ENCODE data around the gene MYOM3. TPM values are rescaled to one million over a fixed set of nuclear protein-coding genes. Genes with fewer than 3 reads are reported as not detected.

The MYOM3 gene
- total RNA-seq, 4 donors from 2014 or later: 0.17 to 0.94 (median 0.44) TPM; not detected in 1

DNA sequence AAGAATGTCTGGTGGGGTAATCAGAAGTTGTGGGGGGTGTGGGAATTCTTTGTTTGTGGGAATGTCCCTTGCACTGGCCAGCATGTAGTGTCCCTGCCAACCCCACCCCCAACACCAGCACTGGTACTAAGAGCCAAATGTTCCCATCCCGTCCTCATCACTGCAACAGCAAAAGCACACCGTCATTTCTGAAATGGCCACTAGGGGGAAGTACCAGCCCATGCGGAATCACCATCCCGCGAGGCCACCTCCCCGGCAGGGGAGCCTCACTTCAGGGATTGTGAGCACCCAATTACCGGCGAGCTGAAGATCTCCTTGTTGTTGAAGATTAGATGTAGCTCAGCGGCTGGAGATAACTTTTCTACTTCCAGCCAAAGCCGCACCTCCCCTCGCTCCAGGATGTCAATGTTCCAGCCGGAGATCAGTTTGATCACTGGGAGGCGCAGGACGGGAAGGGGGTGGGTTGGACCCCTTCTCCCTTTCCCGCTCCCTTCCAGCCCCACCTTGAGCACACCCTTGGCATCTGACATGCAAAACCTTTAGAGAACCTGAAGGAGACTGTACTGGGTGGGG, 41.0 kb downstream of the MYOM3 start:
- TF ChIP-seq, protein P1, sequence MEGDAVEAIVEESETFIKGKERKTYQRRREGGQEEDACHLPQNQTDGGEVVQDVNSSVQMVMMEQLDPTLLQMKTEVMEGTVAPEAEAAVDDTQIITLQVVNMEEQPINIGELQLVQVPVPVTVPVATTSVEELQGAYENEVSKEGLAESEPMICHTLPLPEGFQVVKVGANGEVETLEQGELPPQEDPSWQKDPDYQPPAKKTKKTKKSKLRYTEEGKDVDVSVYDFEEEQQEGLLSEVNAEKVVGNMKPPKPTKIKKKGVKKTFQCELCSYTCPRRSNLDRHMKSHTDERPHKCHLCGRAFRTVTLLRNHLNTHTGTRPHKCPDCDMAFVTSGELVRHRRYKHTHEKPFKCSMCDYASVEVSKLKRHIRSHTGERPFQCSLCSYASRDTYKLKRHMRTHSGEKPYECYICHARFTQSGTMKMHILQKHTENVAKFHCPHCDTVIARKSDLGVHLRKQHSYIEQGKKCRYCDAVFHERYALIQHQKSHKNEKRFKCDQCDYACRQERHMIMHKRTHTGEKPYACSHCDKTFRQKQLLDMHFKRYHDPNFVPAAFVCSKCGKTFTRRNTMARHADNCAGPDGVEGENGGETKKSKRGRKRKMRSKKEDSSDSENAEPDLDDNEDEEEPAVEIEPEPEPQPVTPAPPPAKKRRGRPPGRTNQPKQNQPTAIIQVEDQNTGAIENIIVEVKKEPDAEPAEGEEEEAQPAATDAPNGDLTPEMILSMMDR (IDR thresholded peaks at IDR 0.05; ENCODE audit: low read depth): no peak

DNA sequence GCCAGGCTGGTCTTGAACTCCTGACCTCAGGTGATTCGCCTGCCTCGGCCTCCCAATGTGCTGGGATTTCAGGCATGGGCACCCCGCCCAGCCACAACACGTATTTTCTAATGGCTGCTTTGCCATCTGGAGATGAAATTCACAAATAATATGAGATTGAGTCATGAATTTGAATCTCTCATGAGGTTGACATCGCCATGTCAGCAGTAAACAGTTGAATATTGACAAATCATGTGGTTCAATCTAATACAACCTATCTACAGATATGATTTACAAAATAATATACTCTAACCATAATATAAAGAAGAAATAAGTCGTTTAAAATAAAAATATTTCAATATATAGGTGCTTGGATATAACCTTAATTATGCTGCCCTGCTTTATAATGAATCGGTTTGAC, 42.1 kb downstream of the MYOM3 start:
- TF ChIP-seq, protein P1 (IDR thresholded peaks at IDR 0.05; ENCODE audit: low read depth): no peak

DNA sequence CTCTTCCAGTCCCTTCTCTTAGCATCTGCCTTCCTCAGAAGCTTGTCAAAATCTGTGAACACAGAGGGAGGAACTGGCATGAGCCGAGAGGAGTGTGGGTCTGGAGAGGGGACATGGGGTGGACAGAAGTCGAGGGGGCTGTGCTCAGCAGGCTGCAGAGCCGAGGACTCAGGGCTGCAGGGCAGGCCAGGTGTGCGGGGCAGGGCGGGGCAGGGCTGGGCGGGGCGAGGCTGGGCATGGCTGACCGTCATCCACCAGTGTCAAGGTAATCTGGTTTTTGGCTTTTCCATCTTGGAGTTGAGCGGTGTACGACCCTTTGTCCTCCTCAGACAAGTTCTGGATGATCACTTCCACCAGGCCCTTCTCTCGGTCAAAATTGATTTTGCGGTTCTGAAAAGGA, 44.0 kb downstream of the MYOM3 start:
- TF ChIP-seq, protein P1 (IDR thresholded peaks at IDR 0.05; ENCODE audit: low read depth): no peak

DNA sequence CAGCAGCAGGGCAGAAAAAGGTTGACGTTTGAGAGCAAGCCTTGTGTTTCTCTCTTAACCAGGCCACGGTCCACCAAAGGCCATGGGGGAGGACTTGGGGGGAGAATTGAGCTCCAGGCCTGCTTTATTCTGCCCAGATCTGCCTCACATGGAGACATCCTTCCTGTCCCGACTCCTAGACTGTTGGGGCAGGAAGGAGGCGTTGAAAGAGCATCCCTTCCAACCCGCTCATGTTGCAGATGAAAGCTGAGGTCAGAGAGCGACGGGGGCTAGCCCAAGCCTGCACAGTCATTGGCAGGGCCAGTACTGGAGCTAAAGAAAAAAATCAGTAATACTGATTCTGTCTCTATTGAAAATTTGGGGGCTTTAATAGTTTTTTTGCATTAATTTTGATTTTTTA, 46.6 kb downstream of the MYOM3 start:
- TF ChIP-seq, protein P1 (IDR thresholded peaks at IDR 0.05; ENCODE audit: low read depth): no peak

DNA sequence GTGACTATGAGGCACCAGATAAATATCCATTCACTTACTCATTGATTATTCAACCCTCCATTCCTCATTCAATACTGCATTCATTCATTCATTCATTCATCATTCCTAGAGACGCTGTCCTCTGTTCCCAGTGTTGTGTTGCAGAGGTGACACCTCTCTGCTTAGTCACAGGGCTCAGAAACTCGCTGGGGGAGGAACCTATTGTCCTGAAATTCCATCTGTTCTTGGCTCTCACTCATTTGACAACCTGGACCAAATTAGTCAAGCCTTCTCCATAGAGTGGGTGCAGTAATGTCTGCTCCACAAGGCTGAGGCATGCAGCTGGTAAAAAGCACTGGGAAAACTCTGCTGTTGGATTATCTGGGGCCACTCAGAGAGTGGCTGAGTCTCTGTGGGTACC, 49.7 kb downstream of the MYOM3 start:
- TF ChIP-seq, protein P1 (IDR thresholded peaks at IDR 0.05; ENCODE audit: low read depth): no peak

DNA sequence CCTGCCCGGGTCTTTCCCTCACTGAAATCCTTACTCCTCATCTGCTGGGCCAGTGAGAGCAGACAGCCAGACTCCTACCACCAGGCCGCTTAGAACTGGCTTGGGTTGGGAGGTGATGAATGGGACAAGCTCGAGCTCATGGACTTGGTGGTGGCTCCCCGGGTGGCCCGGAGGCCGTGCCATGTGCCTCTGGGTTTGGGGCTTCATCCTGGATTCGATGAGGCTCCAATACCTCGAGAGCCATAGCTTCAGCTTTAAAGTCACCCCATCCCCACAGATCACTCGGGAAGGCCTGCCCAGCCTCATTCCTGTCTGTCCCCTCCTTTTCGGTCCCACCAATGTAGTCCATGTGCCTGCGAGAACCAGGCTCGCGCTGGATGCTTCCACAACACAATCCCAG, 51.5 kb downstream of the MYOM3 start:
- TF ChIP-seq, protein P1 (IDR thresholded peaks at IDR 0.05; ENCODE audit: low read depth): no peak

DNA sequence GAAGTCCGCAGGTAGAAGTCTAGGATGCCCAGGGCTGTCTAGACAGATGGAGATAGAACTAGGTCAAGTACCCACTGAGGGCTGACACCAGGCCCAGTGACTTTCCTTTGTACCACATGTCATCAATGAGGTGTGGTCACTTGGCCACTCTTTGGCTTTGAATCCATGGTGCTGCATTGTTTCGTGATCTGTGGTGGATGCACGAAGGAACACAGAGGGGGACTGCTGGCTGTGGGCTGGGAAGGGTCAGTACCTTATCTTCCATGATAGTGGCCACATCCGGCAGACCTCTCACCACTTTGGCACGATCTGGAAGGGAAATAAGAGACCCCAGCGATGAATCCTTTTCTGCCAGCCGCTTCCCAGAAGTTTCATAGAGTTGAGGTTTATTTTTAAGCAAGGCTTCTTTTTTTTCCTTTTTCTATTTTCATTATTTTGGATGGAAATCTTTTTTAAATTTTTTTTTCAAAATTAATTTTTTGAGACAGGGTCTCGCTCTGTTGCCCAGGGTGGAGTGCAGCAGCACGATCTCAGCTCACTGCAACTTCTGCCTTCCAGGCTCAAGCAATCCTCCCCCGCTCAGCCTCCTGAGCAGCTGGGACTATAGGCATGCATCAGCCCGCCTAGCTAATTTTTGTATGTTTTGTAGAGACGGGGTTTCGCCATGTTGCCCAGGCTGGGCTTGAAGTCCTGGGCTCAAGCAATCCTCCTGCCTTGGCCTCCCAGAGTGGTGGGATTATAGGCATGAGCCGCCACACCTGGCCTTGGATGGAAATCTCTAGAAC, 53.1 kb downstream of the MYOM3 start:
- TF ChIP-seq, protein P1 (IDR thresholded peaks at IDR 0.05; ENCODE audit: low read depth): no peak

Measured in subcutaneous adipose tissue (tissue), 4 donors.